ENCODE results near the gene DYNC1I1. TPM values are rescaled to one million over a fixed set of nuclear protein-coding genes. Genes with fewer than 3 reads are reported as not detected.

The DYNC1I1 gene
- total RNA-seq, 4 donors from 2014 or later: 7.8 to 21.3 (median 11.6) TPM

GRCh38 chr7:96013836-96014235 is 241.5 kb downstream of the DYNC1I1 start:
- Histone ChIP-seq H3K27me3 (no peaks in the 10 kb centered on the region), H3K4me3 (no peak overlapping the region), H3K36me3 (no peaks in the 10 kb centered on the region), H3K27ac (peak overlapping the region in 1 of 4 donors; percentile 3), H3K9me3 (no peaks in the 10 kb centered on the region), H3K4me1 (peaks cover 3 to 10% of the 10 kb centered on the region in 2 donors)
- DNase-seq: no peak
- TF ChIP-seq, protein P1, sequence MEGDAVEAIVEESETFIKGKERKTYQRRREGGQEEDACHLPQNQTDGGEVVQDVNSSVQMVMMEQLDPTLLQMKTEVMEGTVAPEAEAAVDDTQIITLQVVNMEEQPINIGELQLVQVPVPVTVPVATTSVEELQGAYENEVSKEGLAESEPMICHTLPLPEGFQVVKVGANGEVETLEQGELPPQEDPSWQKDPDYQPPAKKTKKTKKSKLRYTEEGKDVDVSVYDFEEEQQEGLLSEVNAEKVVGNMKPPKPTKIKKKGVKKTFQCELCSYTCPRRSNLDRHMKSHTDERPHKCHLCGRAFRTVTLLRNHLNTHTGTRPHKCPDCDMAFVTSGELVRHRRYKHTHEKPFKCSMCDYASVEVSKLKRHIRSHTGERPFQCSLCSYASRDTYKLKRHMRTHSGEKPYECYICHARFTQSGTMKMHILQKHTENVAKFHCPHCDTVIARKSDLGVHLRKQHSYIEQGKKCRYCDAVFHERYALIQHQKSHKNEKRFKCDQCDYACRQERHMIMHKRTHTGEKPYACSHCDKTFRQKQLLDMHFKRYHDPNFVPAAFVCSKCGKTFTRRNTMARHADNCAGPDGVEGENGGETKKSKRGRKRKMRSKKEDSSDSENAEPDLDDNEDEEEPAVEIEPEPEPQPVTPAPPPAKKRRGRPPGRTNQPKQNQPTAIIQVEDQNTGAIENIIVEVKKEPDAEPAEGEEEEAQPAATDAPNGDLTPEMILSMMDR (IDR thresholded peaks at IDR 0.05 in 4 of 5, conservative IDR thresholded peaks at IDR 0.05 in 1 of 5): no peak
- no peak for TF ChIP-seq POLR2A (IDR thresholded peaks at IDR 0.05)
- in situ Hi-C loops (cut with MboI; ENCODE audit: low sequenced_read_pairs in 4 of 4): no loop called here
- intact Hi-C loops (cut with DNase I; ENCODE audit: low total_unique reads): no loop called here
- ATAC-seq: no peak

DNA sequence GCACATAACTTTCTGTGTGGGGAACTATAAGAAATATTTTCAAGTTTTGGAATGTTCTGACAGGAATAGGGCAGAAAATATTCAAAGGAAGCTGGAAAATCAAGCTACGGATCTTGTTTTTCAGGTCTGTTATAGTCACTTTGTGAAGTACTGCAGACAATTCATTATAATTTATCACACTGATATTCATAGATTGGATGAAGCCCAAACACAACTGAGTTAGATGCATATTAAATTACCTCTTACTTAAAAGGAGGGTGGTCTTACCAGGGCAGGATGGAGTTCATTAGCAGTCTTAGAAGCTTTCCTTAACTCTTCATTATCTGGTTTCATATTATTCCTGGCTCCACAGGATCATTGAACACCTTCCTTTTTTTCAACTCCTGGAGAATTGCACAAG is 242.3 kb downstream of the DYNC1I1 start:
- Histone ChIP-seq H3K27ac (peak overlapping the region in 1 of 4 donors; percentile 3), H3K4me1 (peaks cover 3 to 10% of the 10 kb centered on the region in 2 donors), H3K4me3 (no peak overlapping the region), H3K36me3 (no peaks in the 10 kb centered on the region), H3K9me3 (no peaks in the 10 kb centered on the region), H3K27me3 (no peaks in the 10 kb centered on the region)
- in situ Hi-C loops (cut with MboI; ENCODE audit: low sequenced_read_pairs in 4 of 4) (no loop called here), intact Hi-C loops (cut with DNase I; ENCODE audit: low total_unique reads) (no loop called here)
- TF ChIP-seq POLR2A (IDR thresholded peaks at IDR 0.05): no peak
- TF ChIP-seq, protein P1 (IDR thresholded peaks at IDR 0.05 in 4 of 5, conservative IDR thresholded peaks at IDR 0.05 in 1 of 5): no peak
- ATAC-seq (no peak), DNase-seq (no peak)

- Histone ChIP-seq H3K4me3 (no peak overlapping the region), H3K36me3 (no peaks in the 10 kb centered on the region), H3K27me3 (no peaks in the 10 kb centered on the region), H3K27ac (no peak overlapping the region), H3K9me3 (no peaks in the 10 kb centered on the region), H3K4me1 (peaks cover 3 to 10% of the 10 kb centered on the region in 2 donors)
- no peak for TF ChIP-seq POLR2A (IDR thresholded peaks at IDR 0.05)
- TF ChIP-seq, protein P1 (IDR thresholded peaks at IDR 0.05 in 4 of 5, conservative IDR thresholded peaks at IDR 0.05 in 1 of 5): no peak
- intact Hi-C loops (cut with DNase I; ENCODE audit: low total_unique reads) (no loop called here), in situ Hi-C loops (cut with MboI; ENCODE audit: low sequenced_read_pairs in 4 of 4) (no loop called here)
- ATAC-seq: no peak
- DNase-seq: no peak
Observed at GRCh38 chr7:96016056-96016586, 243.8 kb downstream of the DYNC1I1 start.

GRCh38 chr7:96016735-96017134 is 244.4 kb downstream of the DYNC1I1 start:
- TF ChIP-seq, protein P1 (IDR thresholded peaks at IDR 0.05 in 4 of 5, conservative IDR thresholded peaks at IDR 0.05 in 1 of 5): no peak
- TF ChIP-seq POLR2A (IDR thresholded peaks at IDR 0.05): no peak
- Histone ChIP-seq H3K4me1 (peaks cover 3 to 10% of the 10 kb centered on the region in 2 donors), H3K36me3 (no peaks in the 10 kb centered on the region), H3K4me3 (no peak overlapping the region), H3K9me3 (no peaks in the 10 kb centered on the region), H3K27me3 (no peaks in the 10 kb centered on the region), H3K27ac (no peak overlapping the region)
- ATAC-seq (no peak), DNase-seq (no peak)
- intact Hi-C loops (cut with DNase I; ENCODE audit: low total_unique reads): no loop called here
- in situ Hi-C loops (cut with MboI; ENCODE audit: low sequenced_read_pairs in 4 of 4): no loop called here

DNA sequence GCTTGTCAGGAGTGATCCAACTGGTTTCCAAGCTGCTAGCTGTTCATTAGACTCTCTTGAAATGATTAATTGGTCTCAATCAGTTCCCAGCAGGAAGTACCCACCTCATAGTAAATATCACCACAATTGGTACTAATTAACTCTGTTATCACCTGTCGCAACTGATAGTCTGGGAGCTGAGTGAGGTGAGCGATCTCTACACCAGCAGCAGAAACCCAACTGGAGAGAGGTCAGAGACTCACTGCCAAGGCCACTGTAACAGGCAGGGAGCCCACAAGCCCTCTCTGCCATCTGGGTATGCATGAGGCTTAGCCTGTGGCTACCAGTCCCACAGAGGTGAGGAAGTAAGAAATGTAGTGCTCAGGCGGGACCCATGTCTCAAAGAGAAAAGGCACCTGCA is 245.5 kb downstream of the DYNC1I1 start:
- DNase-seq (no peak), ATAC-seq (no peak)
- H3K4me1 ChIP-seq: peaks cover 3 to 10% of the 10 kb centered on the region in 2 donors
- TF ChIP-seq, protein P1 (IDR thresholded peaks at IDR 0.05 in 4 of 5, conservative IDR thresholded peaks at IDR 0.05 in 1 of 5): no peak
- no peak for TF ChIP-seq POLR2A (IDR thresholded peaks at IDR 0.05)
- no peak overlapping the region for H3K27ac ChIP-seq
- no peaks in the 10 kb centered on the region for H3K27me3 ChIP-seq
- H3K9me3 ChIP-seq: no peaks in the 10 kb centered on the region
- intact Hi-C loops (cut with DNase I; ENCODE audit: low total_unique reads): no loop called here
- in situ Hi-C loops (cut with MboI; ENCODE audit: low sequenced_read_pairs in 4 of 4): no loop called here
- H3K36me3 ChIP-seq: no peaks in the 10 kb centered on the region
- H3K4me3 ChIP-seq: no peak overlapping the region

All from gastrocnemius medialis (tissue), 4 donors.